GM19240 (cell line): Measurements from ENCODE around the gene GRIA4.
"Not testable (repeated sequence)": the region's sequence is repeated elsewhere in the genome, so short reads cannot be mapped to it uniquely, and the experiment has no call there.

ENCODE experiments used
- DNase-seq: peaks from one replicate; pipeline ENCODE4 v3.0.0; 2011; ENCODE audit warnings: low spot score; ENCODE audit not compliant: insufficient read length

The GRIA4 gene

DNA sequence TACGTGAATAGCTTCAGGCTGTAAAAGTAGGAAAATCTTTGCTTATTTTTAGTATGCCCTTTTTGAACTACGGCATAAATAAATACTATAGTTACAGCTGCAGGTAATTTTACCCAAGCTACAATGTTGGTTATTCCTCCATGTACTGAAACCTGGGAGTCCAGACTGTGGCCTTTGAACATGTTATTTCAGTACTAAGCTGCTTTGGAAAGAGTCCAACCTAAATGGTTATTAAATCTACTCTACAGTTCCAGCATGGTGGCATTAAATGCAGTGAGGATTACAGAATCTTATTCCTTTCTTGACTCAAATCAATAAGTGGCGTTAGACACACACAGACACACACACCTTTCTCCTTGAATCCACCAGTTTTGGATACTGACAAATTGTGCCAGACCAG, 247.1 kb downstream of the GRIA4 start:
- no peak for DNase-seq

DNA sequence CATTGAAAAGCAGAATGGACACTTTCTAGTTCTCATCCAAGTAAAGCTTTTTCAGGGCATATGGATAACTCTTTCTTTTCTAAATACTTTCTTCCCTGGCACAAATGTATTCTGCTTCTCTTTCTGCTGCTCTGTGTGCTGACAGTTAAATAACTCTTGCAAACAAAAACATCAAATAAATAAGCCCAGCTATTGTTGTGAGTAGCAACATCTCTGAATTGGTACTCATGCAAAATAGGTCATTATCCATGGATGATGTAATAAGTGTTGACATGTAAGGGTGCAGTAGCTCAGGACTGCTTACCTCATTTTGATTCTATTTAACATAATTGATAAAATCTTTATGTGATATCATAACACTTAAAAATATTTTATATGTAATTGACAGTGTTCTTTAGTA, 247.9 kb downstream of the GRIA4 start:
- DNase-seq, result no peak

DNA sequence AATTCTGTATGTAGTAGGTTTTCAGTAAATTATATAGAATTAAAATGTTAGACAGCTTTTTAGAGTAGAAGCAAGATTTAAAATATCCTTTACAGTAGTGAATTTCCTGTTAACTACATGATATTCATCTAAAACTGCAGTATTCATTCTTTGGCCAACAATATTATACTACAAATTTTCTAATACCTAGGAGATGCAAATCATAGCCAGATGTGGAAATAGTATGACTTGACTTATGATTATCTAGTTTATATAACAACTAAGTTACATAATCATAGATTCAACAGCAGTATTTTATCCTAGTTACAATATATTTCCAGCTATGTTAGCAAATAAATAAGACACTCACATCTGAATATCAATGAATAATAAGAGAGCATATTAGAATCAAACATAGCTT, 249.0 kb downstream of the GRIA4 start:
- DNase-seq, result no peak

DNA sequence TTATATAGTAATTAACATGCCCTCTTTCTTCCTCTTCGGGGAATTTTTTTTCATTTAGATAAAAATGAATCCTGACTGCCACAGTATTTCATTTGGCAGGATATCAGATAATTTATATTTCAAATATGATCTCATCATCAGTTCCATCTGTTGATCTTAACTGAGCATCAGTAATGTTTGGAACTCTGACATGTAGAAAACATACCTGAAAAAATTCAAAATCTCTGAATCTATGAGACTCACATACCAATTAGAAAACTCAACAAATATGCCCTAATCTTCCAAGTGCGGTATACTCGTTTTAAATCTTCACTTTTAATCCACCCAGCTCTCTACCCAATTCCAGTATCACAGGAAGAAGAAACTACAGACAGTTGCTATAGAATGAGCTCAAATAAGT, 250.2 kb downstream of the GRIA4 start:
- no peak for DNase-seq

DNA sequence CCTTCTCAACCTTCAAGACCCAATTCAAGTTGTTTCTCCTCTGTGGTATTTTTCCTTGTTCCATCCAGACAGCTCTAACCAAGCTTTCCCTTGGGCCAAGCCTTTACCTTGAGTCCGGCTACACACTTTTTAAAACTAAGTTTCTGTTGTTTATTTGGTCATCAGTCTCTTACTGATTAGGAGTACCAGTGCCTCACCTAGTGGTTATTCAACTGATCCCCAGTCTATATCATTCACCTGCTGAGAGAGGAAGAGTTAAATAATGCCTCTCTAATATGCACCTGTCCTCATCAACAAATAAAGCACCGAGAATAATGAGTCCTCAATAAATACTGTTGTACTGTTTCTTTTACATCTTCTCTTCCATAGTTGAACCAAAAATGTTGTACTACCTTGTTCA, 251.4 kb downstream of the GRIA4 start:
- DNase-seq, result no peak

DNA sequence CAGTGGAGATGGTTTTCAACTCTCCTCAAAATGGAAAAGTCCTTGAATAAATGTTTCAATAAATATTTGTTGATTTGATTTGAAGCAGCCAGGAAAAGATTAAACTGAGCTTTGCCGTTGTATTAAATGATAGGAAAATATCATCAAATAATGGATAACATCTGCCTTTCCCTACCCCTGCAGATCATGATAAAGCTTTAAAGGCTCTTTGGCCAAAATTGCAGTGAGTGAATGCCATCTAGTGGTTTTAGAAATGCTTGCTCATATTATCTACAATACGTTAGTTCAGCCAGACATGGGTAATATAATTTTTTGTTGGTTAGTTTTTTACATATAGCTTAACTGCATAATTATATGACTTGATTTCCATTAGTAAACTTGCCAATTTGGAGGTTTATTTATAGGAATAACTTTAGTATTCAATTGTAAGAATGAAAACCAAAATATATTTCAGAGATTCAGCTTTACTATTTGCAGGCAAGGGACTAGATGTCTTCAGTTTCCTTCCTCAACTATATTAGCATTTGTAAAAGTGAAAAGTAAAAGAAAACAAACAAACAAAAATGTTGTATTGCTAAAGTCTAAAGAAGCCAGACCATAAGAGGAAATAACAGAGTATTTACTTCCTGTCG, 253.0 kb downstream of the GRIA4 start:
- DNase-seq, result no peak

DNA sequence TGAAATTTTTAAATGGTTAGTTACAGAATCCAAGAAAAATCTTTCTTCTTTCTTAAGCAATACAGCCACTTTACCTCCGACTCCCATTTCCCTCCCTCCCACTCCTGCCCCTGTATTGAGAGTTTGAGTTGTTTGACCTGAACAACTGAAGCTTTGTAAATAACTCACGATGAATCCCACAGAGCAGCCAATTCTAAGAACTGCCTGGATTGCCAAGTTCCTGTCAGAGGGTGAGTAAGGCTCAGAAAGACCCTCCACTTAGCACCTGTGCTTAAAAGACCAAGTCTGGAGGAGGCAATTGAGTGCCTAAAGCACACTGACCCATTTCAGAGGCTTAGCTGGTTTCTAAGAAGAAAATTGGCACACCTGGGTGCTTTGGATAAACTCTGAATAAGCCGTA, 253.7 kb downstream of the GRIA4 start:
- no peak for DNase-seq

DNA sequence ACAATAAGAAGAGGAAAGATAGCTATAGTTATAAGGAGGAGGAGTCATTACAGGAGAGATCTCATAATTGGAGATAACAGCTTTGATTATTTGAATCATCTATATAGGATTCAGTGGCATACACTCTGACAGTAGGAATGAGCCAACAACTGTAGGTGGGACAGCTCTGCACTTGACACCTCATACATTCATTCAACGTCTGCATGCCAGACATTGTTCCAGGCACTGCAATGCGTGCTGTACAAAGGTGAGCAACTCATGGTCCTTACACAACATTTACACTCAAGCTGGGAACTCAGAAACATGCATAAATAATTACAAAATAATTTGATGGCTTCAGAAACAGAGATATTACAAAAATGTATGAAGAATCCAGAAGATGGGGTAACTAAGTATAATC, 257.9 kb downstream of the GRIA4 start:
- DNase-seq, result no peak

DNA sequence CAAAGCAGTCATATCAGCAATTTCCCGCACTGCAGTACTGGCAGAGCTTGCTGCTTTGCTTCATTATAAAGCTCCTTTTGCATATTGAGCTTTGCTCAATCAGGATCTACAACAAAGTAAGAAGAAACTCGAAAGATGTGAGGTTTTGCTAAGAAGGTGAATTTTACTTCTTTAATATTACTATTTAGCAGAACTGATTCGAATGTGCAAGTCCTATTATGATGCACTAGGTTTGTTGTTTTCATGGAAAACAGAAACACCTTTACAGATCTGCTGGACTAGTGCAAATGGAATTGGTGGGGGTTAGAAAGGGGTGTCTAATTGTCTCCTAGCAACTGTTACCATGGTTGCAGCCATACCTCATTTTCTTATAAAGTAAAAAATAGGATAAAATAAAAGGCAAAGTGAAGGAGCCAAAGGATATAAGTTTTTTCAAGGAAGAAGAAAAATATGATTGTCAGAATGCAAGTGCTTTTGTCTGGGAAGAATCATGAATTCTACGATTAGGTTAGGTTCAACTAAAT, 259.0 kb downstream of the GRIA4 start:
- no peak for DNase-seq

DNA sequence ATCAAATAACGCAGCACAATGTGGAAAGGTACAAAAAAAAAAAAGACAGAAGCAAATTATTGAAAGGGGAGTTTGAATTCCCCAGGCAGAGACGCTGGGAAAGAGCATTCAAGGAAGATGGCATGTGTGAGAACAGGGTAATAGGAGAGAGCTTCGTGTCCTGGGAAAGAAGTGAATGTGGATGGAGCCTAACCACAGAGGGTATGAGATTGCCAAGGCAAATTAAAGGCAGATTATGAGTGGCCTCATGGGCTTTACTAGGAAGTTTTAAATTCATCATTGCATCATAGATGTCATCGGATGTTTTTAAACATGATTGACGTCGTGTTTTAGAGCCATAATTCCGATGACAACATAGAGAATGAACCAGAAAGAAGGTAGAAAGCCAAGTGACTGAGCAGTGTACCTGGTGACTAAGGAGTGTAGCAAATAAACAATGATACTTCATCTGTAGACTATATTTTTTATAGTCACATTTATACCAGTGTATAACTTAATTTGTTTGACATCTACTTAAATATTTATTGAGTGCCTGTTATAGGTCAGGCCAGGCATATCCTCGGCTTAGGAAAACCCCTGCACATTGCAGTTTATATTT, 260.7 kb downstream of the GRIA4 start:
- DNase-seq, result no peak

DNA sequence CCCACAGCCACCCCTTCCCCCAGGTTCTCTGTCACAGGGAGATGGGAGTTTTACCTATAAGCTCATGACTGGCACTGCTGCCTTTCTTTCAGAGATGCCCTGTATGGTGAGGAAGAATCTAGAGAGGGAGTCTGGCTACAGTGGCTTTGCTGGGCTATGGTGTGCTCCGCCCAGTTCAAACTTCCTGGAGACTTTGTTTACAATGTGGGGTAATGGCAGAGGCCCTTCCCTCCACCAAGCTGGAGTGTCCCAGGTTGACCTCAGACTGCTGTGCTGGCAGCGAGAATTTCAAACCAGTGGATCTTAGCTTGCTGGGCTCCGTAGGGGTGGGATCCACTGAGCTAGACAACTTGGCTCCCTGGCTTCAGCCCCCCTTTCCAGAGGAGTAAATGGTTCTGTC, 268.6 kb downstream of the GRIA4 start:
- no peak for DNase-seq

DNA sequence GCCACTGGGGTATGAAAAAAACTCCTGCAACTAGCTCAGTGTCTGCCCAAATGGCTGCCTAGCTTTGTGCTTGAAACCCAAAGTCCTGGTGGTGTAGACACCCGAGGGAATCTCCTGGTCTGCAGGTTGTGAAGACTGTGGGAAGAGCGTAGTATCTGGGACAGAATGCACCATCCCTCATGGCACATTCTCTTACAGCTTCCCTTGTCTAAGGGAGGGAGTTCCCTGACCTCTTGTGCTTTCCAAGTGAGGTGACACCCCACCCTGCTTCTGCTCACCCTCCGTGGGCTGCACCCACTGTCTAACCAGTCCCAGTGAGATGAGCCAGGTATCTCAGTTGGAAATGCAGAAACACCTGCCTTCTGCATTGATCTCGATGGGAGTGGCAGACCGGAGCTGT, 269.1 kb downstream of the GRIA4 start:
- not testable (repeated sequence) for DNase-seq

DNA sequence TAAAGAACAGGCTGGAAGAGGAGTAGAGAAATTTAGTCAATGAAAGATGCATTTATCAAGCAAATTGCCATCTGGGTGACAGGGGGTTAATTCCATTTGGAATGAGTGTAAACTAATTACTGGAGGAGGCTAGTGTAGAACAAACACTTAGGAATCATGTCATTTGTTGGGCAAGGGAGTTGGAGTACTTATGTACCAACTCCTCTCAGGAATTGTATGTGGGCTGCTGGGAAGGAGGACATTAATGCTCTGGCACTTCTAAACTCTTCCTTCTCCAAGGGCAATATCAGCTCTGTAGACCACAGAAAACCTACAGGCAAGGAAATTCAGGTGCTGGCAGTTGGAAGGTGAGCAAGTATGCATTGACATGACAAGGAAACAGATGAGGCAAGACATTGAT, 271.2 kb downstream of the GRIA4 start:
- no peak for DNase-seq

DNA sequence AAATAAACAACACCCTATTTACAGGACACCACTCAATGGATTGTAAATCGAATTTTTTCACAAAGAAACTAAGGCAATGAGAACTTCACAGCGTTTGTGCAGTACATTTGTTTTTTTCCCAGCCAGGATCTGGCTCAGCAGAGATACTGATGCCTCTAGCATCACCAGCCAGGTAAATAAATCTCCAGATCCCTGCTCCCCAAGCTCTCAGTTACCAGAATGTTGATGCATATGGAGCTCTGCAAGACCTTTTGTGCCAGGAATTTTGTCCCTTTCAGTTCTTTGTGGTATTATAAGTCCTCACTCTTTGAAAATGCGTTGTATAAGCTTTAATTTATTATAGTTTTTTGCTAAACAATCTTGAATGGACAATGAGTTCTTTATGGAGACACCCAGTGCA, 274.6 kb downstream of the GRIA4 start:
- no peak for DNase-seq

DNA sequence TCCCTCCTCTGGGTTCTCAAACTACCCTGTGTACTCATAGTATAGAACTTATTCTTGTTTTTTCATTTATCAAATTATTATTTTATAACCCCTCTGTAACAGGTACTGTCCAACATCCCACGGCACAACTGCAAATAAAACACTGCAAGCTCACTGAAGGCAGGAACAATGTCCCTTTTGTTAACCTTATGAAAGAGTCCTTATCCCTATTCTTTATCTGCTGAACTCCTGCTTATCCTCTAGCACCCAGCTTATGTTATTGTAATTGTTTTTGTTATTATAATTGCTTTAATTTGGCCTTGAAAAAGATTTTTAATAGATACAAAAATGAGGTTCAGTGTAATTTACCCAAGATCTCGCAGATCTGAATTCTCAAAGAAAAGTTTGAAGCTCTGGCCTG, 281.8 kb downstream of the GRIA4 start:
- no peak for DNase-seq

DNA sequence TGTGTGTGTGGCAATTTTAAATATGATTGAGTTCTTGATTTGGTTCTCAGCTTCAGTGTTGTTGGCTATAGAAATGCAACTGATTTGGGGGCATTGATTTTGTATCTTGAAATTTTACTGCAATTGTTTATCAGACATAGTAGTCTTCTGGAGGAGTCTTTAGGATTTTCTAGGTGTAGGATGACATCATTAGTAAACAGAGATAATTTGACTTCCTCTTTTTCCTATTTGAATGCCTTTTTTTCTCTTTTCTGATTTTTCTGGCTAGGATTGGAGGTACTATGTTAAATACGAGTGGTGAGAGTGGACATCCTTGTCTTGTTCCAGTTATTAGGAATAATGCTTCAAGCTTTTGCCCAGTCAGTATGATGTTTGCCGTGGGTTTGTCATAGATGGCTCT, 287.3 kb downstream of the GRIA4 start:
- DNase-seq, result no peak

DNA sequence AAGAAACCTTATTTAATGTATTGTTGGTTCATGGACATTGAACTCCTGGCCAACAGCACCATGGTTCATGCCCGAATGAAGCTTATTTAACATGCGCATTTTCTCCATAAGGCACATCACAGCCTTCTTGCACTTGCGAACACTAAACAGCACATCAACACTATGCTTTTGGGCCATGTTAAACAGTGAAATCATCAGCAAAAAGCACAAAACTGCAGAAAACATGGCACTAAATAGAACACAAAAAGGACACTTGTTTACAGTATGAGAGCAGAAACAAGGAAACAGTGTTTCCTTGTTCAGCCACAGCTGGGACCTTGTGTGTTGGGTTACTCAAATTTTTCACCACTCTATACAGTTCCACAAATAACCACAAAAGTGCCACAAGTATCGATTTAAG, 289.9 kb downstream of the GRIA4 start:
- no peak for DNase-seq

DNA sequence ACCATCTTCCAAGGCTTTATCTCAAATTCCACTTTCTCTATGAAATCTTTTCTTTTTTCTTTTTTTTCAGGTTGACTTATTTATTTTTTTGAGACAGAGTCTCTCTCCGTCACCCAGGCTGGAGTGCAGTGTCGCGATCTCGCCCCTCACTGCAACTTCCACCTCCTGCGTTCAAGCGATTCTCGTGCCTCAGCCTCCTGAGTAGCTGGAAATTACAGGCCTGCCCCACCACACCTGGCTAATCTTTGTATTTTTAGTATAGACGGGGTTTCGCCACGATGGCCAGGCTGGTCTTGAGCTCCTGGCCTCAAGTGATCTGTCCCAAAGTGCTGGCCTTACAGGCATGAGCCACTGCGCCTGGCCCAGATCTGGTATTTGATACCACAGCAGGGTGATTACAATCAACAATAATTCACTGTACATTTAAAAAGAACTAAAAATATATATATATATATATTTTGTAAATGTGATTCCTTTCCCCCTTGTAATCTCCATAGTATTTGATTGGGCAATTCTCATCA, 290.7 kb downstream of the GRIA4 start:
- DNase-seq, result no peak

DNA sequence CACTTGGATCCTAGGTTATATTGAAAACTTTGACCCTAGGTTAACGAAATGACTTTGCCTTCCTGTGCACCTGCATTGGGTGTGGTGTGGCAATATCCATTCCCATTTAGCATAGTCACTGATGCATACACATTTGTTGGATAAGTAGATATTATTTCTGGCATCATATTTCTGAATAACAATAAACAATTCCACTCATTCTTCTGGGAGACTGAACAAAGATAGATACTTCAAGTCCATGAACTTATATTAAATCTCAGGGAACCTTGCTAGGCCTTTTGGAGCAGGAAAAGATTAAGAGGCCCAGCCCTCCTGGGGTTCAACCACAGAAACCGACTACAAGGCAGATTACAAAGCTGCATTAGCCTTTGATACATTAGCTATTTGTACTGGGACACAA, 293.2 kb downstream of the GRIA4 start:
- DNase-seq, result no peak

DNA sequence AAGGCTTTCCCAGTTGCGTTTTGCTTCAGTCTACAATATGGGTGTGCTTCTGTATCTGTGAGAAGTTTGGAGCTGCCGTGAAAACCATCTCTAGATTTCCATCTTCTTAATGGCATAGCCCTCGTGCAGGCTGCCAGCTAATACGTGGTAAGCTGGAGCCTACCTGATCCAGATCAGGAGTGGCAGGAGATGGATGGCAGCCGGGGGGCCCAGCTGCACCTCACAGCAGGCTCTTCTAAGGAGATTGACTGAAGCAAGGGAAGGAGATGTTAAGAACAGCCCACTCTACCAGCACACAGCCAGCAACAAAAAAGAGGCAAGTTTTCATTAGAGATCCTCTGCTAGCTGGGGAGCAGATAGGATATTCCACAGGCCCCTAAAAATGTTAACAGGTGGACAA, 296.6 kb downstream of the GRIA4 start:
- DNase-seq, result no peak

DNA sequence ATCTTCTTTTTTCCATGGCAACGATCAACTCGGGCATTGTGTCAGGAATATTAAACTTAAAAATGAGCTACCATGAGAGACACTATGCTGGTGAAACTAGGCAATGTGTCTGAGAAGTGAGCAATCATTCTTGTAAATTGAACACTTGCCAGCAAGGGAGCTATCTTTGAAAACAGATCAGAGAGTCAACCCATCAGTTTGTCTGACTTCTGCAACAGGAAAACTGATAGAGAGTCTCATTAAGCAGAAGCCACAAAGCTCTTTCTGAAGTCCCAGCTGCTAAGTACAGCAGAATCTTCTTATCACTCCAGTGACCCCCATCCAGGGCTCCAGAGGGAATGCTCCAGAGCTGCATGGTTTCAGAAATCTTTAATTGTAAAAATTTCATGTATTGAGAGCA, 297.4 kb downstream of the GRIA4 start:
- no peak for DNase-seq

DNA sequence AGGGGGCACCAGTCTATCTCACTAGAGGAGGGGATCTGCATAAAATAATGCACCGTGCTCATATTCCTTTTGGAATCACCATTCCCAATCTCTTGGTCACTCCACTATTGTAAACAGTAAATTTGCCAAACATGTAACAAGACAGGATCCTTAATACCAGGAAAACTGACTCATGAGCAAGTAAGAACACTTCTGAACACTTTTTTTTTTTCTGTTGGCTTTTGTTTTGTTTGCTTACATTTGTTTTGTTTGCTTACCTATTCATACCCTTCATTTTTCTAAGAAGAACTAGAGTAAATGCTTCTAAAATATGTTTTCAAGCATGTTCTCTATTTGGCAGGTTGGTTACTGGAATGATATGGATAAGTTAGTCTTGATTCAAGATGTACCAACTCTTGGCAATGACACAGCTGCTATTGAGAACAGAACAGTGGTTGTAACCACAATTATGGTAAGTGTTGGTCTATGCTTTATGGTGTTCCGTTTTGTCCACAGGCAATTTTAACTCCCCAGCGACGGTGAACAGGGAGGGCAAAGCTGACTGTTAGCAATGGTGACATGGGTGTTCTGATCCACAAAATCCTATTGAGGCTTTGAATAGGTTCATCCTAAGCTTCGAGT, 300.3 kb downstream of the GRIA4 start:
- no peak for DNase-seq

DNA sequence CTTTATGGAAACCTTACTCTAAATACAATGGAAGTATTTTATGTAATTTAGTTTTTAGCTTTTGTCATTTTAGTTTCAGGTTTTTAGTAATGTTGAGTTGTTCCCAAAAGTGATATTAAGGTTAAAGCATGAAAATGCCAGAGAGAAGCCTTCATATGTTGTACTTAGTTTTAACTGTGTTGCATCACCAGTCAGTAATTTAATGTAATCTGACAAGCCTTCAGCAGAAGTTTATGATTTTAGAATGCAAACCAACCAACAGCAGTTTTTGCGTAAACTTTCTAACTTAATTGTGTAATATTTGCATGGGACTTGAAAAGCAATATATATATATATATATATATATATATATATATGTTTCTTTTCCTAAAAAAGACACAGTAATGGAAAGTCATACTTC, 301.6 kb downstream of the GRIA4 start:
- no peak for DNase-seq
